NCI-H345 (cell line): ENCODE data around the gene MBD4.

Experiments used
- DNase-seq: peaks from one replicate; lab custom pipeline; 2025; lab: John Stamatoyannopoulos, UW

Gene MBD4

GRCh38 chr3:129463094-129463493, 23.3 kb upstream of the MBD4 start:
- DNase-seq, result no peak

GRCh38 chr3:129462361-129462968, 22.7 kb upstream of the MBD4 start:
- DNase-seq, result no peak

- DNase-seq, result no peak
These were observed 21.9 kb upstream of the MBD4 start for GRCh38 chr3:129461461-129462146.

GRCh38 chr3:129461022-129461421, 21.3 kb upstream of the MBD4 start:
- DNase-seq, result no peak

GRCh38 chr3:129460572-129460971, 20.8 kb upstream of the MBD4 start:
- no peak for DNase-seq

GRCh38 chr3:129460155-129460554, 20.4 kb upstream of the MBD4 start:
- DNase-seq, result no peak

- no peak for DNase-seq
These were observed 14.0 kb upstream of the MBD4 start for GRCh38 chr3:129453732-129454131.

GRCh38 chr3:129449279-129450115, 9.7 kb upstream of the MBD4 start:
- no peak for DNase-seq

- no peak for DNase-seq
These were observed 8.6 kb upstream of the MBD4 start for GRCh38 chr3:129448186-129448895.

GRCh38 chr3:129446926-129447325, 7.2 kb upstream of the MBD4 start:
- DNase-seq, result no peak

- no peak for DNase-seq
These were observed 5.7 kb upstream of the MBD4 start for GRCh38 chr3:129445471-129445870.

- DNase-seq, result no peak
These were observed 3.2 kb upstream of the MBD4 start for GRCh38 chr3:129442947-129443346.

GRCh38 chr3:129442486-129442885, 2.7 kb upstream of the MBD4 start:
- no peak for DNase-seq

- DNase-seq, result no peak
These were observed 2.0 kb upstream of the MBD4 start for GRCh38 chr3:129441782-129442181.

GRCh38 chr3:129441215-129441614, 1.5 kb upstream of the MBD4 start:
- DNase-seq, result no peak

GRCh38 chr3:129440618-129441190, 956 bp upstream of the MBD4 start:
- no peak for DNase-seq

- no peak for DNase-seq
These were observed 427 bp downstream of the MBD4 start for GRCh38 chr3:129439226-129439816.

- DNase-seq, result no peak
These were observed 4.4 kb downstream of the MBD4 start for GRCh38 chr3:129435367-129435766.

- no peak for DNase-seq
These were observed 5.6 kb downstream of the MBD4 start for GRCh38 chr3:129434140-129434539.

GRCh38 chr3:129433565-129433964, 6.2 kb downstream of the MBD4 start:
- no peak for DNase-seq

- DNase-seq, result no peak
These were observed 7.1 kb downstream of the MBD4 start for GRCh38 chr3:129432671-129433070.

- no peak for DNase-seq
These were observed 7.7 kb downstream of the MBD4 start for GRCh38 chr3:129432036-129432435.
